Measurements from ENCODE around the gene PCGF6.
"Not testable (repeated sequence)": the region's sequence is repeated elsewhere in the genome, so short reads cannot be mapped to it uniquely, and the experiment has no call there.

Gene PCGF6

DNA sequence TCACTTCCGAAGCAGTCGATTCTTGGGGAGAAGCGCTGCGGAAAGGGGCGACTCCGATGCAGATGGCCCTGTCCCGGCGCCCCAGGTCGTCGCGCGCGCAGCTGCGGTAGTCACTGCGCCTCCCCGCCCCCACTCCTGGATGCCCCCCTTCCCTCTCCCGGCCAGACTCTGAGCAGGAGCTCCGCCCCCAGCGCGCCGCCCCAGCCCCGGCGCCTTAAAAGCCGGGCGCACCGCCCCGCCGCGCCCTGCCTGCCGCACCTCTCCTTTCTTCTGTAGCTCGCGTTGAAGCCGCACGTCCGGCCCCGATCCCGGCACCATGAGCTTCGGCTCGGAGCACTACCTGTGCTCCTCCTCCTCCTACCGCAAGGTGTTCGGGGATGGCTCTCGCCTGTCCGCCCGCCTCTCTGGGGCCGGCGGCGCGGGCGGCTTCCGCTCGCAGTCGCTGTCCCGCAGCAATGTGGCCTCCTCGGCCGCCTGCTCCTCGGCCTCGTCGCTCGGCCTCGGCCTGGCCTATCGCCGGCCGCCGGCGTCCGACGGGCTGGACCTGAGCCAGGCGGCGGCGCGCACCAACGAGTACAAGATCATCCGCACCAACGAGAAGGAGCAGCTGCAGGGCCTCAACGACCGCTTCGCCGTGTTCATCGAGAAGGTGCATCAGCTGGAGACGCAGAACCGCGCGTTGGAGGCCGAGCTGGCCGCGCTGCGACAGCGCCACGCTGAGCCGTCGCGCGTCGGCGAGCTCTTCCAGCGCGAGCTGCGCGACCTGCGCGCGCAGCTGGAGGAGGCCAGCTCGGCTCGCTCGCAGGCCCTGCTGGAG lies 73.8 kb downstream of the PCGF6 start, which contains the start of gene INA:
TSS of gene INA (plus strand) at position 243 of the 817 bp plus-strand sequence. CDS start at position 317, 74 bp downstream.
- TF ChIP-seq, protein P1, sequence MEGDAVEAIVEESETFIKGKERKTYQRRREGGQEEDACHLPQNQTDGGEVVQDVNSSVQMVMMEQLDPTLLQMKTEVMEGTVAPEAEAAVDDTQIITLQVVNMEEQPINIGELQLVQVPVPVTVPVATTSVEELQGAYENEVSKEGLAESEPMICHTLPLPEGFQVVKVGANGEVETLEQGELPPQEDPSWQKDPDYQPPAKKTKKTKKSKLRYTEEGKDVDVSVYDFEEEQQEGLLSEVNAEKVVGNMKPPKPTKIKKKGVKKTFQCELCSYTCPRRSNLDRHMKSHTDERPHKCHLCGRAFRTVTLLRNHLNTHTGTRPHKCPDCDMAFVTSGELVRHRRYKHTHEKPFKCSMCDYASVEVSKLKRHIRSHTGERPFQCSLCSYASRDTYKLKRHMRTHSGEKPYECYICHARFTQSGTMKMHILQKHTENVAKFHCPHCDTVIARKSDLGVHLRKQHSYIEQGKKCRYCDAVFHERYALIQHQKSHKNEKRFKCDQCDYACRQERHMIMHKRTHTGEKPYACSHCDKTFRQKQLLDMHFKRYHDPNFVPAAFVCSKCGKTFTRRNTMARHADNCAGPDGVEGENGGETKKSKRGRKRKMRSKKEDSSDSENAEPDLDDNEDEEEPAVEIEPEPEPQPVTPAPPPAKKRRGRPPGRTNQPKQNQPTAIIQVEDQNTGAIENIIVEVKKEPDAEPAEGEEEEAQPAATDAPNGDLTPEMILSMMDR (IDR thresholded peaks at IDR 0.05; ENCODE audit: low read length, missing control alignments) = no peak
- peak; percentile 45 for DNase-seq (ENCODE audit: low read depth)

DNA sequence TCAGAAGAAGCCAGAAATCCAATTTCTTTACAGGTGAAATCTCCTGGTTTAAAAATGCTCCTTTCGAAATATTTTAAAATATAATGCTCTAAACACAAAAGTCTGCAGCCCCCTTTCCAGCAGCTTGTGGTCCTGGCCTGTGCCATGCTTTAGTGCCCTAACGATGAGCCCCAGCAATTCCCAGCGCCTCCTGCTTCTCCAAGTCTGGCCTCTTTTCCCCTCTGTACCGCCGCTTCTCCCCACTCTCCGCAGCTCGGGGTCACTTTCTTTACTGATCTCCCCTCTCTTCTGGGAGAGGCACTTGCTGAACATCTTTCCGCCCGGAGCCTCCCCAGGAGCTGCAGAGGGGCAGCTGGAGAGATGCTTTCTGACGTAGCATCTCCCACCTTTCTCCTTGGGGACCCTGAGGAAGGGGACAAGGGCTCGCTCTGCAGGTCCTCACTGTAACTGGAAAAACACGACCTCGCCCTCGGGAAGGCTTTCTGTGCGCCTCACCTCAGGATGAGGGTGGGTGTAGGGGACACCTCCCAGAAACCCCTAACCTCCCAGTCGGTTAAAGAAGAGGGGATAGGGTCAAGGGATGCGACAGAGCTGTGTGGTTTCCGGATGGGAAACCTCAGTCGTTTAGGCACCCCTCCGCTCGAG lies 74.6 kb downstream of the PCGF6 start:
- H3K4me3 ChIP-seq (replicated peaks; ENCODE audit: low read depth, low read length) = no peak overlapping the region

More for the DNA sequence above, 73.8 kb downstream of the PCGF6 start, which contains the start of gene INA:
- H3K4me3 ChIP-seq (replicated peaks; ENCODE audit: low read depth, low read length) = peak within 1 kb of the TSS; percentile 14

DNA sequence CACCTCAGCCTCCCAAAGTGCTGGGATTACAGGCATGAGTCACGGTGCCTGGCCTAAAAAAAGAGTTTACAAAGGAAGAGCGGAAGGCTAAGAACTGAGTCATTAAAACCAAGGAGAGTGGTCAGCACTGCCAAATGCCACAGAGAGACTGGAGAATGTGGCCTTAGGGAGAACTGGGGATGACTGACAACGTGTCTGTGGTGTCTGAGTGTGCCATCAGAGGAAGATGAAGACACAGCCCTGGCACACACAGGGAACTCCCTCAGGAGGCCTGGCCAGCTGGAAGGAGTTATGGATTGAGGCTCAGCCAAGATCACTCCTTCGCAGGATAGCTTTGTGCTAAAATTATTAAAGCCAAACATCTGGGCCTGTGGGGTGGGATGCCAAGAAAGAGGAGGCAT lies 77.9 kb downstream of the PCGF6 start:
- TF ChIP-seq, protein P1 (IDR thresholded peaks at IDR 0.05; ENCODE audit: low read length, missing control alignments) = no peak
- peak; percentile 93 for DNase-seq (ENCODE audit: low read depth)
- no peak overlapping the region for H3K4me3 ChIP-seq (replicated peaks; ENCODE audit: low read depth, low read length)

More for the DNA sequence above, 74.6 kb downstream of the PCGF6 start:
- no peak for DNase-seq (ENCODE audit: low read depth)
- TF ChIP-seq, protein P1 (IDR thresholded peaks at IDR 0.05; ENCODE audit: low read length, missing control alignments) = no peak

- no peak overlapping the region for H3K4me3 ChIP-seq (replicated peaks; ENCODE audit: low read depth, low read length)
- DNase-seq (ENCODE audit: low read depth) = peak; percentile 87
- TF ChIP-seq, protein P1 (IDR thresholded peaks at IDR 0.05; ENCODE audit: low read length, missing control alignments) = no peak
These were observed 85.1 kb downstream of the PCGF6 start for GRCh38 chr10:103265717-103266329.

DNA sequence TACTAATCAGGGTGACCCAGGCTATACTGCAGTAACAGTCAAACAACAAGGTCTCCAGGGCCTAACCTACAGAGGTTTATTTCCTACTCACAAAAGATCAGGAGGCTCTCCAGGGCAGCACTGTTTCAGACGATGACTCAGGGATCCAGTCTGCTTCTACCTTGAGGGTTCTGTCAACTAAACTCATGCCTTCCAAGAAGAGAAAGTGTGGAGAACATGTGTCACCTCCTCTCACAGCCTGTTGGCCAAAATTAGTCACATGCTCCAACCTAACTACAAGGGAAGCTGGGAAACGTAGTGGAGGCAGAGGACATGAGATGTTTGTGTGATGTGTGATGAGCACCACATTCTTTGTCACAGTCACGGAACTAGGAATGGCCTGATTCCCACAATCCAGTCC lies 88.7 kb downstream of the PCGF6 start:
- TF ChIP-seq, protein P1 (IDR thresholded peaks at IDR 0.05; ENCODE audit: low read length, missing control alignments) = no peak
- no peak overlapping the region for H3K4me3 ChIP-seq (replicated peaks; ENCODE audit: low read depth, low read length)
- no peak for DNase-seq (ENCODE audit: low read depth)

DNA sequence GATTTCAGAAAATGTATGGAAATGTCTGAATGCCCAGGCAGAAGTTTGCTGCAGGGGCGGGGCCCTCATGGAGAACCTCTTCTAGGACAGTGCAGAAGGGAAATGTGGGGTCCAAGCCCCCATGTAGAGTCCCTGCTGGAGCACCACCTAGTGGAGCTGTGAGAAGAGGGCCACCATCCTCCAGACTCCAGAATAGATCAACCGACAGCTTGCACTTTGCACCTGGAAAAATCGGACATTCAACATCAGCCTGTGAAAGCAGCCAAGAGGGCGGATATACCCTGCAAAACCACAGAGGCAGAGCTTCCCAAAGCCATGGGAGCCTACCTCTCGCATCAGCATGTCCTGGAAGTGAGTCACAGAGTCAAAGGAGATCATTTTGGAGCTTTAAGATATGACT lies 91.0 kb downstream of the PCGF6 start:
- DNase-seq (ENCODE audit: low read depth) = no peak
- TF ChIP-seq, protein P1 (IDR thresholded peaks at IDR 0.05; ENCODE audit: low read length, missing control alignments) = no peak
- H3K4me3 ChIP-seq (replicated peaks; ENCODE audit: low read depth, low read length) = no peak overlapping the region

DNA sequence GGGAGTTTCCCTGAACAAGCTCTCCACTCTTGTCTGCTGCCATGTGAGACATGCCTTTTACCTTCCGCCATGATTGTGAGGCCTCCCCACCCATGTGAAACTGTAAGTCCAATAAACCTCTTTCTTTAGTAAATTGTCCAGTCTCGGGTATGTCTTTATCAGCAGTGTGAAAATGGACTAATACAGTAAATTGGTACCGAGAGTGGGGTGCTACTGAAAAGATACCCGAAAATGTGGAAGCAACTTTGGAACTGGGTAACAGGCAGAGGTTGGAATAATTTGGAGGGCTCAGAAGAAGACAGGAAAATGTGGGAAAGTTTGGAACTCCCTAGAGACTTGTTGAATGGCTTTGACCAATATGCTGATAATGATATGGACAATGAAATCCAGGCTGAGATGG lies 92.0 kb downstream of the PCGF6 start:
- not testable (repeated sequence) for DNase-seq (ENCODE audit: low read depth); H3K4me3 ChIP-seq (replicated peaks; ENCODE audit: low read depth, low read length)

Data from fibroblast of pulmonary artery (primary cell).